Stromal cell of bone marrow (primary cell): ENCODE results near the gene DZIP1.
"Not testable (repeated sequence)": the region's sequence is repeated elsewhere in the genome, so short reads cannot be mapped to it uniquely, and the experiment has no call there.

ENCODE experiments used
- DNase-seq: peaks from one replicate; pipeline ENCODE4 v3.0.0-alpha.2; 2012; ENCODE audit warnings: low read depth

The DZIP1 gene

GRCh38 chr13:95644601-95645052 is at the start of gene DZIP1:
TSS of gene DZIP1 (minus strand) at chr13:95644706. CDS start at chr13:95642029, 2,677 bp downstream.
- peak; percentile 82 for DNase-seq

- not testable (repeated sequence) for DNase-seq
These were observed 46.5 kb upstream of the DZIP1 start for GRCh38 chr13:95690986-95691385.

- no peak for DNase-seq
These were observed 45.0 kb upstream of the DZIP1 start for GRCh38 chr13:95689582-95689926.

- DNase-seq = not testable (repeated sequence)
These were observed 40.5 kb upstream of the DZIP1 start for GRCh38 chr13:95684960-95685359.

GRCh38 chr13:95684418-95684817 is 39.9 kb upstream of the DZIP1 start:
- no peak for DNase-seq

- no peak for DNase-seq
These were observed 35.2 kb upstream of the DZIP1 start for GRCh38 chr13:95679722-95680121.

- DNase-seq = no peak
These were observed 34.5 kb upstream of the DZIP1 start for GRCh38 chr13:95678967-95679366.

GRCh38 chr13:95677564-95678266 is 33.2 kb upstream of the DZIP1 start:
- peak; percentile 28 for DNase-seq

- peak; percentile 96 for DNase-seq
These were observed 32.5 kb upstream of the DZIP1 start, which contains the start of gene DNAJC3 for GRCh38 chr13:95676762-95677563. TSS of gene DNAJC3 (plus strand) at chr13:95677139. CDS start at chr13:95677256, 117 bp downstream.

GRCh38 chr13:95676105-95676761 is 31.7 kb upstream of the DZIP1 start:
- DNase-seq = no peak

- no peak for DNase-seq
These were observed 27.1 kb upstream of the DZIP1 start for GRCh38 chr13:95671597-95671996.

GRCh38 chr13:95667235-95667634 is 22.7 kb upstream of the DZIP1 start:
- DNase-seq = not testable (repeated sequence)

GRCh38 chr13:95660981-95661581 is 16.6 kb upstream of the DZIP1 start:
- DNase-seq = peak; percentile 43

- DNase-seq = no peak
These were observed 15.0 kb upstream of the DZIP1 start for GRCh38 chr13:95659500-95659899.

- no peak for DNase-seq
These were observed 12.0 kb upstream of the DZIP1 start for GRCh38 chr13:95656386-95657015.

GRCh38 chr13:95652821-95653220 is 8.3 kb upstream of the DZIP1 start:
- no peak for DNase-seq

- DNase-seq = no peak
These were observed 7.8 kb upstream of the DZIP1 start for GRCh38 chr13:95652244-95652764.

GRCh38 chr13:95650696-95651095 is 6.2 kb upstream of the DZIP1 start:
- DNase-seq = no peak

- no peak for DNase-seq
These were observed 2.8 kb upstream of the DZIP1 start for GRCh38 chr13:95647321-95647720.

GRCh38 chr13:95643936-95644598 is 439 bp downstream of the DZIP1 start:
- no peak for DNase-seq

GRCh38 chr13:95643571-95643935 is 953 bp downstream of the DZIP1 start:
- DNase-seq = no peak
